ELF-1 (cell line): ENCODE data around the gene SNCG.
A peak's percentile ranks its signal among the peaks of the same experiment; 100 is the strongest.
"Not testable (repeated sequence)": the region's sequence is repeated elsewhere in the genome, so short reads cannot be mapped to it uniquely, and the experiment has no call there.

Experiments used
- DNase-seq: peaks from one replicate; pipeline ENCODE4 v3.0.0-alpha.2; 2016; ENCODE audit warnings: low read depth, low spot score

SNCG gene

DNA sequence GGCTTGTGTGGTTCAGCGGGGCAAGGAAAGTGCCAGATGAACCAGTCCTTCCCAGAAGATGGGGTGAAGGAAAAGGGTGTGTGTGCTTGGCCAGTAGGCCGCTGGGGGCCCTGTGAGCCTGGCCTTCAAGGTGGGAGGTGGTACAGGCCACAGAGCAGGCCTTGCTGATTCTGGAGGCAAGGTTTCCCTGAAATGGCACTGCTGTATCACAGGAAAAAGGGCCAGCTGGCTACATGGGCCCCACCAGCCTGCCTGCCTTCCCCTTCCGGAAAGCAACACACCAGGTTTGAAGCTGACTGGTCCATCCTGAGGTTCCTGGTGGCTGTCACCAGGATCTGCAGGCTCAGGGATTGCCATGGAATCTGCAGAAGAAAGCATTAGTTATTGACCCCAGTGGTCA is 13.5 kb upstream of the SNCG start:
- DNase-seq = no peak

DNA sequence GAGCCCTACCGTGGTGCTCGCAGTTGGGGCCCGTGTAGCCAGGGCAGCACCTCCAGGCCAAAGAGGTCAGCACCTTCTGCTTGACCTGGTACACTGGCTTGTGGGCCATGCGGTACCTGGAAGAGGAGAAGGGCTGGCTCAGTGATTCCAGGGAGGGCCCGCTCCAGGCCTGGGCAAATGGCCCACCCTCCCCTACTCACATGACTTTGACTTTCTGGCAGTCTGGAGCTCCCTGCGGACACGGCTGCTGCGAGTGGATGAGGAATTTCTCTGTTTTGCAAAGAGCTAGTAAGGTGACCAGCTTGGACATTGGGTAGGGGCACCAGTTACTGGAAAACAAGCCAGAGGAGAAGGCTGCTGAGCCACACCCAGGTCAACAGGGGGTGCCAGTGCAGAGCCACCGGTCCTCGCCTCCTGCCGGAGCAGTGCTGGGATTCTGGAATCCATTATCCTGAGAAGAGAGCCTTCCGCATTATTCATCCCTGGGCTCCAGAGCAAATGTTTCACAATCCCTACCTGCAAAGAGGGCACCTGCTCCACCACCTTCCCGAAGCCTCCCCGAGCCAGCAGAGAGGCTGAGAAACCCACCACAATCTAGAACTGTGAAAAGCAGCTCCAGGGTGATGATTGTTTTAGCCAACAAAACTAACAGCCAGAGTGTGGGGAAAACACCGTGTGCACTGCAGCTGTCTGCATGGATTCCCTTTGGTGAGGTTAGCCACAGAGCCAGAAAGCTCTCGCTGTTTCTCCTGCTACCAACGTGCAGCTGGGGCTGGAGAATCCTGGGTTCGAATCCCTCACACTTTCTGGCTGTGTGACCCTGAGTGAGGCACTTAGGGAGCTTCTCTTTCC is 12.8 kb upstream of the SNCG start:
- DNase-seq = peak; percentile 79

DNA sequence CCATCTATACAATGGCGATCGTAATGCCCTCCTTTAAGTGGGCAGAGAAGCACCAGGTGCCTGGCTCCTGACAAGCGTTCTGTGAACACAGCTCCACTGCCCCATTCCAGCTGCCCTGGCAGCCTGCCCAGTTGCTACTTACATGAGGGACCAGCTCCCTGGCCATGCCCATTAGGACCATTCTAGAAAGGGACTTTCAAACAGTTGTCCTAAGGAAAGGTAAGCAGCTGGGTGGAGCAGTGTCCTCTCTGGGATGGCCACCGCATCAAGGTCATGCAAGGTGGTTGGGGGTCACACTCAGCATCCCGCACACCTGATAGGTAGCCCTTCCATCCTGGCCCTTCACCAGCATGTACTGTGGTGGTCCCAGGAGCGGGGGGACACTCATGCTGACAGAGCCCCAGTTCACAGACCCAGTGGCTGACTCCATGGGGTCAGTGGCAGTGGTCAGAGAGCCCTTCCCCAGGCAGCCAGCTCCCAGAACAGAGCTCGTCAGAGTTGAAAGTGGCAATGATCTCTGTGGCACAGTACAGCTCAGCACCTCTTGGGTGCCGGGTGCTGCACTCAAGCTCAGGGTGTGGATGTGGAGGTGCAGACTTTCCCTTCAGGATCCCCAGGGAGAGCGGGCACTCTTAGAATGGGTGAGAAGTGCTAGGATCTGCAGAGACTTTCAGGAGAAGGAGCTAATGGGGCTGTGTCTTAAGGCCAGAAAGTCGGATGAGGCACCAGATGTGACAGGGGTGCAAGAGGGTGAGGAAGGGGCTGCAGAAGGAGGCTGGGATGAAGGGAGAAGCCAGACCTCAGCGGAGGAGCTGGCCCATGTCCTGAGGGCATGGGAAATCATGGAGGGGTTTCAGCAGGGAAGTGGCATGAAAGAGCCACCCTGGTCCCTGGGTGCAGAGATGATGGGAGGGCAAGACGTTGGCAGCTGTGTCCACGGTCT is 11.9 kb upstream of the SNCG start:
- DNase-seq = no peak

DNA sequence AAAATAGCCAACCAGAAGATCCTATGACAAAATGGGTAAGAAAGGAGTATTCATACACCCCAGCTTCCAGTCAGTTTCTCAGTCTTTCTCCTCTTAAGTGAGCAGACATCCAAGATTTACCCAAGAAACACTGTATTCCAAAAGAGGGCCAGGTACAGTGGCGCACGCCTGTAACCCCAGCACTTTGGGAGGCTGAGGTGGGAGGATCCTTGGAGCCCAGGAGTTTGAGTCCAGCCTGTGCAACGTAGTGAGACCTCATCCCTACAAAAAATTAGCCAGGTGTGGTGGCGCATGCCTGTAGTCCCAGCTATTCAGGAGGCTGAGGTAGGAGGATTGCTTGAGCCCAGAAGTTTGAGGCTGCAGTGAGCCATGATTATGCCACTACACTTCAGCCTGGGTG is 10.6 kb upstream of the SNCG start:
- DNase-seq = not testable (repeated sequence)

DNA sequence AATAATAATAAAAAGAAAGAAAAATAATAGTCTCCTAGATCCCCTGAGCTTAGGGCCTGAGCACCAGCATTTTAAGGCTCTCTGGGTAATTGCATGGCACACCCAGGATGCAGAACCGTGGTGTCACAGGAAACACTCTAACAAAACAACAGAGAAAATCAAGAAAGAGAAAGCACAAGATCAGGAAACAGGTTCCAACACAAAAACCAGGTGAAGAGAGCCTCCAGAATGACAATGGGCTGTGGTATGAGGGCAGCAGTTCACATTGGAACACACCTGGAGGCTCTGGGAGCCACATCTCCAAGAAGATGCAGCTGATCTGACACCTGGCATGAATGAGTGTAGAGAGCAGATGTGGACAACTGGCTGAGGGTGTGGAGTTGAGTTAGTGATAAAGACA is 8.1 kb upstream of the SNCG start:
- no peak for DNase-seq

DNA sequence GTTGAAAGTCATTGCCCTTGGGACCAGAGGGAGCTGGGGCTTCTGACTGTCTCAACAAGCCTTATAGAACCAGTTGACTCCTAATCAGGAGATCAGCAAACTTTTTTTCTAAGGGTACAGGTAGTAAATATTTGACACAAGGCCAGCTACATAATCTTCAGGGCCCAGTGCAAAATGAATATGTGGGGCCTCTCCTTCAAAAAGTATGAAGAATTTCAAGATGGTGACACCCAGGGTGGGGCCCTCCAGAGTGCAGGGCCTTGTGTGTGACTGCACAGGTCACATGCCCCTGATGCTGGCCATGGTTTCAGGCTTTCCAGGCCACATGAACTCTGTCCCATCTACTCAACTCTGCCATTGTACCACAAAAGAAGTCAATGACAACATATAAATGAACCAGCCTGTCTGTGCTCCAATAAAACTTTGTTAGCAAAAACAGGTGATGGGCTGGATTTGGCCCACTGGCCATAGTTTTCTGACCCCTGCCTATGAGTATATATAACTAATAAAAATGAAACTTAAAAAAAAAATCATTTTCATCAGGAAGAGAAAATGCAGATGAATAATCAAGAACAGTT is 7.1 kb upstream of the SNCG start:
- DNase-seq = no peak

DNA sequence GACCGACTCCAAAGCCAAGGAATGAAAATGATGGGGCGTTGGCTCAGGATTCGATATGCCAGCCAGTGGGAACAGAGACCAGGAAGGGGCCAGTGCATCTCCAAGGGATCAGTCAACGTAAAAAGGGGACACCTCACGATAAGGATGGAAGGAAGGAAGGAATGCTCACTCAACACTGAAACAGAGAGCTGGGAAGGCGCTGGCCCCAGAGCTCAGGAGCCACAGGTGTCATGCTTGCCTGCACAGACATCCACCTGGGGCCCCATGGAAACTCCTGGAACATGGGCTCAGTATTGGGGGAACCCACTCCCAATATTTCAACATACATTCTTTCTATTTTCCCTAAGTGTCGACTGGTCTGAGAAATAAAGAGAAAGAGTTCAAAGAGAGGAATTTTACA is 6.3 kb upstream of the SNCG start:
- DNase-seq = no peak

DNA sequence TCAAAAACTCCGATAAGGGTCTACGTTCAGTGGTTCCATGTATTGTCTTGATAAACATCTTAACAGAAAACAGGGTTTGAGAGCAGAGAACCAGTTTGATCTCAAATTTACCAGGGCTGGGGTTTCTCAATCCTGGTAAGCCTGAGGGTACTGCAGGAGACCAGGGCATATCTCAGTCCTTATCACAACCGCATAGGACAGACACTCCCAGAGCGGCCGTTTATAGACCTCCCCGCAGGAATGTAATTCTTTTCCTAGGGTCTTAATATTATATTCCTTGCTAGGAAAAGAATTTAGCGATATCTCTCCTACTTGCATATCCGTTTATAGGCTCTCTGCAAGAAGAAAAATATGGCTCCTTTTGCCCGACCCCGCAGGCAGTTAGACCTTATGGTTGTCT is 5.7 kb upstream of the SNCG start:
- not testable (repeated sequence) for DNase-seq

DNA sequence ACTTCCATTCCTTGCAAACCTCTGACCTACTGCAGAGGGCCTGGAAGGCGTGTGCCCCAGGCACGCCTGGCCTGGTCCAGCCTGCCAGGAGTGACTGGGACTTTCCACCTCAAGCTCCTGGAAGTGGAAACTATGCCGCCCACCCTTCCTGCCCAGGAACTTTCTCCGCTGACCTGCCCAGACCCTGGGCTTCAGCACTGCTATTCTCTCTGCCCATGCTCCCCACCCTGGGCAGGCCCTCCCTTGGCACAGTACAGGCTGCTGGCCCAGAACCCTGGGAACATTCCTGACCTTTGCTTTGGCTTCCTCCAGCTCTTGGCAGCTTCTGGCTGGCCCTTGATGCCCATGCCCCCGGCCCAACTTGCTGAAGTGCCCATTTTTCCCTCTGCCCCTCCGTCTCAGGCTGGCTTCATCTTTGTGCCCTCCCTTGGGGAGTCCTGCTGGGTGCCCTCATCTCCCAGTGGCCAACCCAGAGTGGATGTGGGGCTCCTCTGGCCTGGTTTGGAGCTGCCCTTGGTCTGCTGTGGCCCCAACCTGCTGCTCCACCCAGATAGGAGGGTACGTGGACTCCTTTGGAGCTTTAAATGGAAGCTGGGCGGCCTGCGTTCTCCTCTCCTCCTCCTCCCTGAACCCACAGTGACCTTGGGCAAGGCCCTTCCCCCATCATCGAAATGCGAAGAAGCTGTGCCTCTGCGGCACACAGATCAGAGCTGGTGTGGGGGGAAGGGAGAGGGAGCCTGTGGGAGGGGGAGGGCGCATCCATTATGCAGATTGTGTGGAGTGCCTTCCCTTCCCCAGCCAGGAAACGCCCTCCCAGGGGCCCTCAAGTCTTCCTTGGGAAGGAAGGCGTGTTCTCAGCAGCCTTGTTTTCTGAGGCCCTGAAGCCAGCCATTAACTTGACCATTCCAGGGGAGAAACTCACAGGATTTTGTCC is 4.4 kb upstream of the SNCG start:
- DNase-seq = peak; percentile 94

DNA sequence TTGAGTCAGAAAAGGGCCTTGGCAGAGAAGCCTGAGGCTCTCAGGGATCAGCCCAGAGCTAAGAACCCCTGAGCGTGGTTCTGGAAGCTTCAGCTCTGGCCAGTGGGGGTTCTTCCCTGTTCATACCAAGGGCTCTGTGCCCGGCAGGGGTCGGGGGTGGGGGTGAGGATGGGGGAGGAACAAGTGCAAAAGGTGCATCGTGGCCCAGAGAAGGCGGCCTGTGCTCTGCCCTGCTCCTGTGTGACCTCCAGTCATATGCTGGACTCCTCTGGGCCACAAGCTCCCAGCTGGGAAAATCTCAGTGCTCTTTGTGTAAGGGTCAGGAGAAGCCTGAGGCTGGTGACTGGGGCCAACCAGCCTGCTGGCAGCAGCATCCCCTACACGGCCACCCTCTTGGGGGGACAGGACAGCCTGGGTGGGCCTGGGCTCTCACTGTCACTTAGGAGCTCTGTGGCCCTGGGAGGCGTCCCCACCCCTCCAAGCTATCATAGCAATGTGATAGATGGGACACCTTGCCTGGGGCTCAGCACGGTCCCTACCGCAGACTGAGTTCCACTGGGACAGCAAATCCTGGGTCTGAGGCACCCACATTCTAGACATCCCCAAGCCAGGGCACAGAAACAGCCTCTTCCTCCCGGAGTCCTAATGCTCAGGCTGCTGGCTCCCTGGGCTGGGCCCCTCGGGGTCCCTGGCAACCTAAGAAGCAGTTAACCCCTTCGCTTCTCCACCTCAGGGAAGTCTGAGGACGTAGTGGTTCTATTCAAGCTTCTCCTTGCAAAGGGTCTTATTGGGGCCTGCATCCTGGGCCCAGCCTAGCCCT is 3.5 kb upstream of the SNCG start:
- DNase-seq = no peak

DNA sequence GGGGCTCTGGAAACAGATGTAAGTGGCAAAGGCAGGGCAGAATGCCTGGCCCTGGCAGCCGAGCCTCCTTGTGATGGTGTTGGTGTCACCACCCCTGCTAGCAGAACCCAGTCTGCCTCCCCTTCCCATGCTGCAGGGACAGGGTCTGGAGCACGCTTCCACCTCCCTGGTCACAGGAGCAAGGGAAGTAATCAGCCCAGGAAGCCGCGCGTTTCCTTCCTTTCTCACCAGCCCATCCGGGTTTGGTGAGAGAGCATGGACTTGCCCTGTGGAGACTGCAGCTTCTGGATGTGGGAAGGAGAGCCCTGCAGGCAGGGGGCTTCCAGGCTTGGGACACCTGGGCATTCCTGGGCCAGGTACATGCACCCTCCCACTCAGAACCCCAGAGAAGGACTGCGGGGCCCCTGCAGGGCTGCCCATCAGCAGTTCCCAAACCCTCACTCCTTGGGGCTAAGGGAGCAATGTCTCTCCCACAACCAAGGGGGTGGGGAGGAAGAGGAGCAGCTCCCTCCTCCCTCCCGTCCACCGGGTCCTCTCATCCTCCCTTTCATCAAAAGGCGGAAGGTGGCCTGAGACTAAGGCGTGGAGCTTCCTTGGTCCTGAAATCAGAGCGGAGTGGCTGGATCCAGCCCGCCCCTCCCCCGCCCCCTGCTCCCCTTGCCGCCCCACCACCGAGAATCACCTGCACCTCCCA is 2.8 kb upstream of the SNCG start:
- no peak for DNase-seq

DNA sequence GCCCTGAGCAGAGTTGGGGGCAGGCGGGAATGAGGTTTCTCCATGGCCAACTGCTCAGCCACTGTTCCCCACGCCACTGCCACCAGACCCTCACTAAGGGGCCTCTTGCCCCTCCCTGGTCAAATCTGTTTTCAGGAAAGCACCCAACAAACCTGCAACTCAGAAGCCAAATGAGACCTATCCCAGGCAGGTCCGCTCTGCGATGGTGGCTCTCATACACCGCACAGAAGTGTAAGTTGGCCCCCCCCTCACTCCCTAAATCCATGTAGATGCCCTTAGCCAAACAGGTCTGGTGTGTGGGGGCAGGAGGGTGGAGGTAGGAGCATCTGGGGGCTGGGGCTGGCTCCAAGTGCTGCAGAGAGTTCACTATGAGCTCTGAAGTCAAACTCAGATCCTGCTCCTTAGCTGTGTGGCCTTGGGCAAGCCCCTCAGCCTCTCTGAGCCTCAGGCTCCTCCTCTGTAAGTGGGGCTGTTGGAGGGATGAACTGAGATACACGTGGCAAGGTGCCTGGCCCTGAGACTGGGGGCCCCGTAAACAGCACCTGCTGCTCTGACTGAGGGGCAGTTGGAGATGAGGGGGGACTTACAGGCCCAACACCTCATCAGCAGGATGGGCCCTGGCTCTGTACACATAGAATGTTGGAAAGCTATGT is 2.1 kb upstream of the SNCG start:
- DNase-seq = no peak

DNA sequence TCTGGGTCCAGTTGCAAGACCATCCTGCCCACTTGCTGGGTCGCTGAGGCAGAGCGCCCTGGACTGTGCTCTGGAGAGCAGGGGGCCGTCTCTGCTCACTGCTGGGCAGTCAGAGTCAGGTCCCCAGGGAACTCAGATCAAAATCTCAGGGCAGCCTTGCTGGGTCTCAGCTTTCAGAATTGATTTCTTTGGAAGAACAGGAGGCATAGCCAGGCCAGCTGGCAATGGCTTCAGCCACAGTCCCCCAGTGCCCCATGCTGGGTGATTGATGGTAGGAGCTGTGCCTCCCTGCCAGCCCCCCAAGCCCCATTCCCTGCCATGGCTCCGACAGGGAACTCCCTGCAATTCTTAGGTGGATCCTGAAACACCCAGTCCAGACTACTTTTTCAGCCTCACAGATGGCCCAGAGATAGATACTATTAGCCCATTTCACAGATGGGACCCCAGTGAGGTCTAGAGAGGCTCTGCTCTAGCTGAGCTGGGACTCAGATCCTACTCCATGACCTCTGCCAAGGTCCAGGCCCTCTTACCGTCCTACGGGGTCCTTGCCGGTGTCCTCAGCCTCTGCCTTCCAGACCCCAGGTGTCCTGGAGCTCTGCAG is 1.5 kb upstream of the SNCG start:
- no peak for DNase-seq

DNA sequence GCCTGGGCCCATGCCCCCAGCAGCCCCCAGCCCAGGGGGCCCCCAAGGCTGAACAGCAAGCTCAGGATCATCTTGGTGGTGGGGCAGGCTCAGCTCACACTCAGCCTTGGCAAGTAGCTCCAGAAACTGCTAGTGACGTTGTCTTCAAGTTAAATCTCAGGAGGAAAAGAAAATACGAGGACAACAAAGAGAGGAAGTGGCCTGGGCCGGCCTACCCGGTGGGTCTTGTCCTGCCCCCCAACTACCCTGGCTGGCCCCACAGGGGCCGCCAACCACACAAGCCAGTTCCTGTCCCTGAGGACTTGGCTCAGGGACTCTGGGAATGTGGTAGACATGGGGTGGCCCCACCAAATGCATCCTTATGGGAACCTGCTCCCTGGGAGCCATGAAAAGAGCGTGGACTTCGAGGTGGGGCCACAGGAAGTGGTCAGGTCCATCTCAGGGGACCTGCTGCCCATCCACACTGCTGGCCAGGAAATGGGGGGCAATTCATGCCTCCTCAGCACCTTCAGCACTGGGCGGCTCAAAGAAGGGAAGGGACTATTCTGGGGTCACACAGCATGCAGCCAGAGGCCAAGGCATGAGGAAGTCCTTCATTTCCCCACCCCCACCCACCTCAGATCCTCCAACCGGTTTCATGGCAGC is 806 bp upstream of the SNCG start, which contains the start of gene MMRN2:
TSS of gene MMRN2 (minus strand) at position 145 of the 645 bp plus-strand sequence. CDS start at position 71, 74 bp downstream.
- no peak for DNase-seq

DNA sequence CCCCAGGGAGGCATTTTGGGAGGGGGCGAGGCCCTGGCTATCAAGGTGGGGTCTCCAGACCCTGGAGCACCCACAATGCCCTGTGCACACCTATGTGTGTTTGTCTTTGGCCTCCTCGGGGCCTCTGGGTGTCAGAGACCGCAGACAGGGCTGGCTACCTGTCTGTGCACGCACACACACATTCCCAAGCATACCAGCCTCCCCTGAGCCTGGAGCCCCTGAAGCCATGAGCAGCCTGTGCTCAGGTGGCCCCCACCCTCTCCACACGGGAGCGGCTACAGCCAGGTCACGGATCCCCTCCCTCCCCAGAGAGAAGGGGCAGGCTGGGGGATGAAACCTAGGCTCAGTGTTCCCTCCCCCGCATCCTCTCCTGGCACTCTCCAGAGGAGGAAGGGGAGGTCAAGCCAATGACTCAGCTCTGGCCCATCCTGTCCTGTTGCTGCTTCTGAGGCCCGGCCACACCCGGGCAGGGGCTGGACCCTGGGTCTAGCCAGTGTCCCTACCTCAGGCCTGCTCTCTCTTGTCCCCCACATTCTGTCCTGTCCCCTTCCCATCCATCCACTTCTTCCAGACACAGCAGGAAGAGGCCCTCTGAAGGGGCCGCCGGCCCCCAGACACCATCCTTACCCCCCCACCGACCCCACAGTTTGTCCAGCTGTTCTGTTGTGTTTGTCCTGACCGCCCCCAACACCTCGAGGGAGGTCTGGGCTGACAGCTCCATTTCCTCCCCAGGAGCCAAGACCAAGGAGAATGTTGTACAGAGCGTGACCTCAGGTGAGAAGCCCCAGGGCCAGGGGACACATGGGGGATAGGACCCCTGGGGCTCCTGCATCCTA is 720 bp downstream of the SNCG start:
- DNase-seq = peak; percentile 72

DNA sequence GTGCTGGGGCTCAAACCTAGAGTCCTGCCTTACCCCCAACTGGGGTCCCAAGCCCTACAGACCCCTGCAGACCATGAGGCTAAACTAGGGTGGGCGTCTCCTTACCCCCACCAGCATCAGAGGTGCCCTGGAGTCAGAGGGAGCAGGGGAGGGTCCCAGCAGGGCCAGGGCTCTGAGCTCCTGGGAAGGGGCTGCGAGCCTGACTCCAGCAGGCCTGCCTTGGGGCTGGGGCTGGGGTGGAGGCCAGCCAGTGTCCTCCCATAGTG is 1.3 kb downstream of the SNCG start:
- no peak for DNase-seq
